Adrenal gland (tissue), 5 donors: ENCODE measurements around the gene KLK3.

ENCODE experiments used
- POLR2A ChIP-seq, 2 donors: fragments of 450-650 bp; IDR thresholded peaks; one replicate each; pipeline ENCODE4 v1.6.1; 2017; ENCODE audit warnings: antibody characterized with exemption in 2 of 2, mild to moderate bottlenecking in 2 of 2, moderate library complexity in 1 of 2
- TF ChIP-seq, protein P1 (sequence below), 6 experiments: fragments of 450-650 bp in 4 of 6; fragments of 200-600 bp in 2 of 6; sonication (generic) in 1 of 6; IDR thresholded peaks; 1 replicate in 5 of 6; 2 replicates in 1 of 6; pipeline versions ENCODE4 v1.5.1 to v1.8.0; 2016 to 2021; ENCODE audit warnings: antibody characterized with exemption in 6 of 6, mild to moderate bottlenecking in 2 of 6, moderate library complexity in 1 of 6
- donor health status: DM: no; HTN: no; CAD: no.

DNA sequence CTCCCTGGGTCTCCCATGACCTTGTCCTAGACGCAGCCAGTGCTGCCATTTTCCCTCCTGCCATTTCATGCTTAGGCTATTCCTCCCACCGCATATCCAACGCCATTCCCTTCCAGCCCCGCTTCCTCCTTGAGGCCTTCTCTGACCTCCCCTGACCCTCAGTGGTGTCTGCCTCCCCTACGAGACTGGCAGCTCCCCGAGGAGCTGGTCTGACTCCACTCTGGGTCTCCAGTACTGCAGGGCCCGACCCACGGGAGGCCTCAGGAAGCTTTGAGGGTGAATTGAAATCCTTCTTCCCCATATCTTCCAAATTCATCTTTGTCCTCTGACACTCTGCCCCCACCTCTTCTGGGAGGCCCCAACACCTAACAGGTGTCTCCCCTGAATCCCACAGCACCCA lies 22.0 kb upstream of the KLK3 start:
- TF ChIP-seq, protein P1, sequence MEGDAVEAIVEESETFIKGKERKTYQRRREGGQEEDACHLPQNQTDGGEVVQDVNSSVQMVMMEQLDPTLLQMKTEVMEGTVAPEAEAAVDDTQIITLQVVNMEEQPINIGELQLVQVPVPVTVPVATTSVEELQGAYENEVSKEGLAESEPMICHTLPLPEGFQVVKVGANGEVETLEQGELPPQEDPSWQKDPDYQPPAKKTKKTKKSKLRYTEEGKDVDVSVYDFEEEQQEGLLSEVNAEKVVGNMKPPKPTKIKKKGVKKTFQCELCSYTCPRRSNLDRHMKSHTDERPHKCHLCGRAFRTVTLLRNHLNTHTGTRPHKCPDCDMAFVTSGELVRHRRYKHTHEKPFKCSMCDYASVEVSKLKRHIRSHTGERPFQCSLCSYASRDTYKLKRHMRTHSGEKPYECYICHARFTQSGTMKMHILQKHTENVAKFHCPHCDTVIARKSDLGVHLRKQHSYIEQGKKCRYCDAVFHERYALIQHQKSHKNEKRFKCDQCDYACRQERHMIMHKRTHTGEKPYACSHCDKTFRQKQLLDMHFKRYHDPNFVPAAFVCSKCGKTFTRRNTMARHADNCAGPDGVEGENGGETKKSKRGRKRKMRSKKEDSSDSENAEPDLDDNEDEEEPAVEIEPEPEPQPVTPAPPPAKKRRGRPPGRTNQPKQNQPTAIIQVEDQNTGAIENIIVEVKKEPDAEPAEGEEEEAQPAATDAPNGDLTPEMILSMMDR (IDR thresholded peaks at IDR 0.05): no peak
- TF ChIP-seq POLR2A (IDR thresholded peaks at IDR 0.05): no peak
